ENCODE measurements around the gene RNF130.

The RNF130 gene

GRCh38 chr5:180084638-180085561 lies 13.3 kb upstream of the RNF130 start:
- DNase-seq, result no peak

DNA sequence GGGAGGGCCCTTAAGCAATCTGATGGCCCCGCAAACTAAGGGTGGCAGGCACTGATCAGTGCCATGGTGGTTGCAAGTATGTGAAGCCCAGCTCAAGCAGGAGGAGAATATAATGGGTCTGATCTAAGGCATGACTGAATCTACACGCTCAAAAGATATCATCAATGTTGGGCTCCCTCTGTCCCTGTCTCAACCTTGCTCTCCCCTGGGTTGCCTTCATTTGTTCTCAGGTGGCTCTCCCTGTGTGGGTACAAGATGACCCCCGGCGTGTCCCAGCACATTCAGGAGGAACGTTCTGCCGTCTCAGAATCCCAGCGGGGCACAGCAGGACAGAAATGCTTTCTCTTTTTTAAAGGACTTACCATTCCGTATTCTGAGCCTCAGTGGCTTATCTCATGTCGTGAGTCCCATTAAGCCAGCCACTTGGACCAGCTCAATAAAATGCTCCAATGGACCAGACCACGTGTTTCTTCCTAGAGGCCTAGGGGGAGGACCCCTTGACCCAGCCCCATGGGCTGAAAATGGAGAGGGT lies 12.0 kb upstream of the RNF130 start:
- DNase-seq, result no peak

- DNase-seq, result peak; percentile 70
Observed at GRCh38 chr5:180082633-180083420, 11.3 kb upstream of the RNF130 start.

GRCh38 chr5:180081481-180081880 lies 9.9 kb upstream of the RNF130 start:
- no peak for DNase-seq

DNA sequence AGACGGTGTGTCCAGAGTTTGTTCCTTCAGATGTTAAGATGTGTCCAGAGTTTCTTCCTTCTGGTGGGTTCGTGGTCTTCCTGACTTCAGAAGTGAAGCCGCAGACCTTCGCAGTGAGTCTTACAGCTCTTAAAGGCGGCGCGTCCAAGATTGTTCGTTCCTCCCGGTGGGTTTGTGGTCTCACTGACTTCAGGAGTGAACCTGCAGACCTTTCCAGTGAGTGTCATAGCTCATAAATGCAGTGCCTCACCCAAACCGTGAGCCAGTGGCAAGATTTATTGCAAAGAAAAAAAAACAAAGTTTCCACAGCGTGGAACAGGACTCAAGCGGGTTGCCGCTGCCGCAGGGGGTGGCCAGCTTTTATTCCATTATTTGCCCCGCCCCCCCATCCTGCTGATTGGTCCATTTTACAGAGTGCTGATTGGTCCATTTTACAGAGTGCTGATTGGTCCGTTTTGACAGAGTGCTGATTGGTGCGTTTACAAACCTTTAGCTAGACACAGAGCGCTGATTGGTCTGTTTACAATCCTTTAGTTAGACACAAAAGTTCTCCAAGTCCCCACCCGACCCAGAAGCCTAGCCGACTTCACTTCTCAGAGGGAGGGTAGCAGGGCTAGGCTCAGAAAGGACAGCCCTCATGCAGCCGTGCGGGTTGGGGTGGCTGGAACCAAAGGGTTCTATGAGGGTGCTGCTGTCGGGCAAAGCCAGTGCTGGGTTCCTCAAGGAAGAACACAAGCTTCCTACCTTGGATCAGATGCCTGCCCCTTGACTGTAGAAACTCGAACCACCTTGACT lies 9.1 kb upstream of the RNF130 start:
- DNase-seq, result no peak

- DNase-seq, result no peak
Observed at GRCh38 chr5:180079702-180080466, 8.3 kb upstream of the RNF130 start.

DNA sequence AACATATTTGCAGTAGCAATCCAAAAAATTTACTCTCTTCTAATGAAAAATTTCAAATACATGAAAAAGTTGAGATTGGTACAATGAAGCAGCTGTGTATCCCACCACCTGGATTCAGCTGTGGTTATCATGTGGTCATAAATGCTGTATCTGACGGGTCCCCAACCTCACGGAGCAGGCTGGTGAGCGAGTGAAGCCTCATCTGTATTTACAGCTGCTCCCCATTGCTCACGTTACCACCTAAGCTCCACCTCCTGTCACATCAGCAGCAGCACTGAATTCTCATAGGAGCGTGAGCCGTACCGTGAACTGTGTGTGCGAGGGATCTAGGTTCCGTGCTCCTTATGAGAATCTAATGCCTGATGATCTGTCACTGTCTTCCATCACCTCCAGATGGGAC lies 6.8 kb upstream of the RNF130 start:
- no peak for DNase-seq

GRCh38 chr5:180077594-180078284 lies 6.2 kb upstream of the RNF130 start:
- no peak for DNase-seq

DNA sequence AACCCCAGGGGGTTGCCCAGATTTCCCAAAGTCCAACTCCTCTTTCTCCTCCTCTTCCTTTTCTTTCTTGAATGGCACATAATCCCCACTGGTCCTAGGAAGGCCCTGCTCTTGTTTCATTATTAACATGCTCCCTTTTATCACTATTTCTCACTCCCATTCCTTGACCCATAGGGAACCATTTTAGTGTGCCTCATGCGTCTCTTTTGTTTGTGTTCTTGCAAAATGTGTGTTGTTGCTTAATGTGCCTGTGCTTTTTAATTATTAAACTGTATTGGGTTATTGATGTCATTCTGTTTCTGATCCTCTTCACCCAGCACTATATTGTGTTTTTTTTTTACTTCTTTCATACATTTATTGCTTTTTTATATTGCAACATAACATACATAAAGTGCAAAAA lies 4.1 kb upstream of the RNF130 start:
- DNase-seq, result no peak

DNA sequence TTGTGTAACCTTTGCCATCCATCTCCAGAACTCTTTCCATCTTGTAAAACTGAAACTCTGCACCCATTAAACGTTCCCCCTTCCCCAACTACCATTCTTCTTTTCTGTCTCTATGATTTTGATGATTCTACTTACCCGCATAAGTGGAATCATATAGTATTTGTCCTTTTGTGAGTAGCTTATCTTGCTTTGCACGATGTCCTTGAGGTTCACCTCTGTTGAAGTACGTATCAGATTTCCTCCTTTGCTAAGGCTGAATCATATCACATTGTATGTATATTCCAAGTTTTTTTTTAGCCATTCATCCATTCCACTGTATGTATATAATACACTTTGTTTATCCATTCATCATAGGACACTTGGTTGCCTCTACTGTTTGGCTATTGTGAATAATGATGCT lies 2.9 kb upstream of the RNF130 start:
- no peak for DNase-seq

DNA sequence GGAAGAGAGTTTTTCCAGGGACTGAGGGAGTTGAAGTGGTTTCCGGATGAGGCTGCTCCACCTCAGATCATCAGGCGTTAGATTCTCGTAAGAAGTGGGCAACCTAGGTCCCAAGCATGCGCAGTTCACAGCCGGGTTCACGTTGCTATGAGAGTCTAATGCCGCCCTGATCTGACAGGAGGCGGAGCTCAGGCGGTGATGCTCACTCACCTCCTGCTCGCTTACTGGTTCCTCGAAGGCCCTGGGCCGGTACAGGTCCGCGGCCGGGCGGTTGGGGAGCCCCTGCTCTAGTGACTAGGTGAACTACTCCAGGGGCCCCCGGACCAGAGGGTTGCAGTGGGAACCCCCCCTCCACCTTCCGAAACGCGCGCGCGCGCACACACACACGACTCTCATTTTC lies 997 bp upstream of the RNF130 start:
- DNase-seq, result no peak

DNA sequence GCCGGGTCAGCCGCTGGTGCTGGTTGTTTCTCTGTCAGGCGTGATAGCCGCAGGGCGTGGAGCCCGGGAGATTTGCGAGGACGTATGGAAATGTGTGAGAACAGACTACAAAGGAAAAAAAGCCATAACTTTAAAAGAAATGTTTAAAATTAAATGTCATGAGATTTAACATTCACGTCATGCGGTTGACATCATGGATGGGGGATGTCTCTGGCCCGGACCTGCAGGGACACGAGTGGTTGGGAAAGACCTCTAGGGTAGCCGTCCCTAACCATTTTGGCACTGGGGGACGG lies 643 bp upstream of the RNF130 start:
- no peak for DNase-seq

DNA sequence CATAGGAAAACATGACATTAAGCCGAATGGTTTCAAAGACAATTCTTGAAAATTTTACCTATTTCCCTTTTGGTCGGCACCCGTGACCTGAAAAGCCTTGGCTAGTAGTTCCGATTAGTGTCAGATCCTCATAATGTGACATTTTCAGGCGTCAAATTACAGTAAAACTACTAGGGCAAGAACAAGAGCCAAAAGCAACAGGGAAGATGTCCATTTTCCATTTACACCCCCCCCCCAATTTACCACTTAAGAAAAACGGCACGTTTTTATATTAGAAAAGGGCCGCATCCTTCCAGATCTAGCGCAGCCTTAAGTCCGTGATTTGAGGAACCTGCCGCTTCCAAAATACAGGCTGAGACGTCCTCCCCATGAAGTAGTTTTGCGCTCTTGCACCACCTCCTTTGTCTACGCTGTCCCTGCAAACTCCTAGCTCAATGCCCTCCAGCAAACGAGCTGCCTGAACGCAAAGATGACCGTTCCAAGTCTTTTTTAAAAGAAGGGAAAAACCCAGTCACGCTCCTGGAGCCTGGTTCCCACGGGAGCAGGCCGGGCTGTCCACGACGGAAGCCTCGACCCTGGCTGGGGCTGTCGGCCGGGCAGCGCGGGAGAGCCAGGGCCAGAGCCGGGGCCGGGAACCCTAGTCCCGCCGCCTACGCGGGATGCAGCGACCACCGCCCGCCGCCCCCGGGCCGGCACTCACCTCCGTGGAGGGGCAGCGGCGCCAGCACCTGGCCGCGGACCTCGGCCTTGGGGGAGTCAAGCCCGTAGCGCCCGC lies 616 bp downstream of the RNF130 start:
- DNase-seq, result peak; percentile 88

GRCh38 chr5:180069589-180070247 lies 1.8 kb downstream of the RNF130 start:
- peak; percentile 66 for DNase-seq

DNA sequence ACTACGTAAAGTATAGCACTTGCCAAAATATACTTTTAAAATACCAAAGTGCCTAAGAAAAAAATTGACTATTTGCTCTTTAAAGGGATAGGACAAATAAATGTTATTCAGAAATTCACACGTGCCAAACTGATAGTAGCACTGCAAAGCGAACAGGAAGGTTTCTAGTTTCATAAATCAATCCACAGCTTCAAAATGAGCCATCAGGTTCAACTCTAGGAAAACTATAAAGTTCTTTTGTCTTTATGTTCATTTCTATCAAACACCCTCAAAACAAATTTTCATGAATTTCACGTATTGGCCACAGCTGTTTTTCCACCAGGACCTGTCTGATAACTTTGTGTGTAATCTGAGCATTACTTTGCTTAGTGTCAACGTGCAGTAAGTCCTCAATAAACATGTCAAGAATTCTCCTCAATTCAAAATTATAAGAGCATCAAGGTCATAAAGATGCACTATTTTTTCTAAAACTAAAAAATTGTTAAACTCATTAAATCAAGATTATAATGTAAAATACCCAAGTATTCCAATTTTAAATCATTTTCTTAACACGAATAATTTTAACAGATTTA lies 3.0 kb downstream of the RNF130 start:
- DNase-seq, result no peak

DNA sequence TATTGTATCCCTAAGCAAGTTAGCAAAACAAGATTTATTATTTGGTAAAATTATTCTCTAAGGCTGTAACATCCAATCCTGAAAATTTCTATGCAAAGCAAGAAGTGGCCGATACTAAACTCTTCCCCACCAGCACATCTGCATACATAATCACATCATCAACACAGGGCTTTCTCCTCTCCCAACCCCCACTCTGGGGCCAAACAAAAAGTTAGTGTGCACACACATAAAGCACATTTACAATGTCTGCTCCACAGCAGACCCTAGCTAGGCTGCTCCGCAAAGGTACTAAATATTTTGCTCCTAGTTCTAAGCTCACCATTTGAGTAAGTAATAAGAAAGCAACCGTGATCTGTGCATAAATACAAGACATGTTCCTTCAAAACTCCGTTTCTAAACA lies 3.6 kb downstream of the RNF130 start:
- no peak for DNase-seq

DNA sequence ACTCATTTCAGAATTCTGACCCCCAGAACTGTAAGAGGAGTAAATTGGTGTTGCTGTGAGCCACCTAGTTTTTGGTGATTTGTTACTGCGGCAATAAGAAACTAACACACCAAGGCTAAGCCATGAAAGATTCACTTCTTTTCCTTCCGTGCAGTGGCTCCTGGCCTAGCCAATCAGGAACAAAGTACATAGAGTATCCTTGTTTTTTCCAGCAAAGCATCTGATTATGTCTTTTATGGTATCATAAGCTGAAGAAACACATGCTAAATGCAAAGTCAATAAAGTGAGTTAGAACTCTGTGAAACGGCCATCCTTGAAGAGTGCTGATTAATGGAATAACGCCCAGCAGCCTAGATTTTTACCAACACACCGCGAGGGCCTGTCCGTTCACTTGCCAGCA lies 11.4 kb downstream of the RNF130 start:
- DNase-seq, result no peak

DNA sequence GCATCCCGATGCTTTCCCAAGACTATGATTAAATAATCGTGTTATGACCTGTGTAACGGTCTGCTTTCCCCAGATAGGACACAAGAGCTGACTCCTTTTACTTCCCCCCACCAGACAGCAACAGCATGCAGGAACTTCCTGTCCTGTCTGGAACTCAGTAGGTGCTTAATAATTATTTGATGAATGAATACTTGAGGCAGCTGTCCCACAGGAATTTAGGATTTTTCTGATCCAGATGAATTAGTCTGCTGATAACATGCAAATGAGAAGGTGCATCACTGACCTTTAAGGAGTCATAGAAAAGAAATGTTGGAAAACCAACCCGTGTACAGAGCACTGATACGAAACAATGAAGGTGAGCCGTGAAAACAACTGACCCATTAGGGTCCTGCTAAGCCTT lies 12.2 kb downstream of the RNF130 start:
- no peak for DNase-seq

DNA sequence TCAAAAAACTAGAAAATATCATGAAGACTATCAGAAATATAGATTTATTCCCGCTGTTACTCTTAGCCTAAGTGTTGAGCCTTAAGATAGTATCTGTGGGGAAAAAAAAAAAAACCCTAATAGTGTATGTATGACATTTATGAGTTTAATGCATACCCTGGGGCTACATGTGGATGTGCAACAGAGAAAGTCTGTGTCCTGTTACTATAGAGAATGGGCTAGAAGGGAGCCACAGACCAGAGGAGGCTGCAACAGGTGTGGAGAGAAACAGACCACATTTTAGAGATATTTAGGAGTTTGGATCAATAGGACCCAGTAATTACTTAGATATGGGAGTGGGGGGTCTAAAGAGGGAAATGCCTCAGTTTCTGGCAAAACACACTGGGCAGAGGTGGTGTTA lies 15.4 kb downstream of the RNF130 start:
- DNase-seq, result no peak

DNA sequence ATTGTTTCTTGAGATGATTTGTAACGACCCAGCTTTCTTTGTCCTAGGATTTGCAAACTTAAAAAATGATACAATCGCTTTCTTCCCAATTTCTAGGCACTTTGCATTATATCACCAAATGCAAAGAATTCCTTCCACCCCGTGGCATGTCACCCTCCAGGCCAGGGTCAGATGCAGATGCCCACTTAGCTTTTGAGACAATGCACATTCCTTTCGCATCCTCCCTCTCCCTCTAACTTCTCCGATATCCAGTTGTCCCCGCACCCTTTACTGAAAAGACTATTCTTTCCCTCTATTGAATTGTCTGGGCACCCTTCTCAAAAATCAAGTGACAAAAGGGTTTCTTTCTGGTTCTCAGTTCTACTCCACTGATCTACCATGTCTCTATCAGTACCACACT lies 17.3 kb downstream of the RNF130 start:
- no peak for DNase-seq
